GM13977 (cell line): ENCODE measurements around the gene PLD1.

ENCODE experiments used
- DNase-seq: peaks from one replicate; pipeline ENCODE4 v3.0.0; 2012; ENCODE audit warnings: low spot score
- CTCF ChIP-seq: IDR thresholded peaks from 2 replicates; pipeline ENCODE4 v1.5.1; 2012; ENCODE audit warnings: mild to moderate bottlenecking, control low read depth; ENCODE audit not compliant: insufficient read depth; ENCODE audit errors: extremely low read depth, missing control alignments
- in situ Hi-C: fragments of 300-500 bp; cut with MboI; formaldehyde crosslinking; loops from one replicate; pipeline ENCODE4 v1.12.0; 2022; ENCODE audit warnings: low sequenced_read_pairs, low pct_unique_long_range_greater_than_20kb, mixed read lengths, inconsistent platforms; ENCODE audit not compliant: unreplicated experiment

The PLD1 gene

DNA sequence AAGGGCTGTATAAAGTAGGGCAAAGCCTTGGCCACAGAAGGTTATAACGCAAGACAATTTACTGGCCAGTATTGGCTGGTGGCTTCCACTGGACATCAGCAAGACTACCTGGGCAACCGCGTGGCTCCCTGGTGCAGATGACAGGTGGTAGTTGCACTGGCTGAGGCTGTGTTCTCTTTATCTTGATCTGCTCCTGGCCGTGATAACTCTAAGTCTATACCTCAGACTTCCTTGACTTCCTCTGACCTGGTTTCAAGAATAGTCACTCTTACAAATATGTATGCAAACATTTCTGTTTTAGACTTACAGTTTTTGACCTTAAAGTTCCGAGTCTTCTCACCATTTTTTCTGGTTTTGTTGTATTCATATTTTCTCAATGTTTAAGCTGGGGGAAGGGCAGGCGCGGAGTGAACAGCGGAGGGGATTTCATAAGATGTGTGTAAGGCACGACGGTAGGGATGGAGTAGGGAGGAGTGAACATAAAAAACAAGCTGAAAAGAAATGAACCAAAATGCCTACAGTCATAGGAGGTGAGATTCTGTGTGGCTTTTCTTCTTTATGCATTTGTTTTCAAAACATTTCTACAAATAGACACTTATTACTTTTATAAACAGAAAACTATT lies 17.7 kb upstream of the PLD1 start:
- DNase-seq: no peak
- in situ Hi-C loops: no loop called here
- no peak for TF ChIP-seq CTCF

DNA sequence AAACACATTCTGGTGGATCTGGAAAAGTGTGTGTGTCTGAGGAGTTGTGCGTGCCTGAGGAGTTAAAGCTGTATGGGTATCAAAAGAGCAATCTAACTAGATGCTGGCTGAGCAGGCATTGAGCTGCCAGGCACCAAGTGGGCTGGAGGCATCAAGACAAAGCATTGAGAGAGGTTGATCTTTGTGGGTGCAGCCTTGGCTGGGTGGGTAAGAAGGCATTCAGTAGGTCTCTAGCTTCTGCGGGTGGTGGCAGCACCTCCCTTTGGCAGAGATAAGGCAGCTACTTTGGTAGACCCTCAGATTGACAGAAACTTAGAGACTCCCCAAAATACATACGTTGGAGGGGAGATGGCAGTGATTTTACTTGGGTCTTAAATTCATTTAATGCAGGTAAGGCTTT lies 17.1 kb upstream of the PLD1 start:
- no peak for DNase-seq
- in situ Hi-C loops: no loop called here
- no peak for TF ChIP-seq CTCF

GRCh38 chr3:171825222-171825828 lies 15.0 kb upstream of the PLD1 start:
- no peak for TF ChIP-seq CTCF
- in situ Hi-C loops: no loop called here
- DNase-seq: no peak

- no peak for DNase-seq
- TF ChIP-seq CTCF: no peak
- in situ Hi-C loops: no loop called here
Observed at GRCh38 chr3:171824824-171825221, 14.5 kb upstream of the PLD1 start.

- in situ Hi-C loops: no loop called here
- no peak for TF ChIP-seq CTCF
- no peak for DNase-seq
Observed at GRCh38 chr3:171824116-171824515, 13.8 kb upstream of the PLD1 start.

DNA sequence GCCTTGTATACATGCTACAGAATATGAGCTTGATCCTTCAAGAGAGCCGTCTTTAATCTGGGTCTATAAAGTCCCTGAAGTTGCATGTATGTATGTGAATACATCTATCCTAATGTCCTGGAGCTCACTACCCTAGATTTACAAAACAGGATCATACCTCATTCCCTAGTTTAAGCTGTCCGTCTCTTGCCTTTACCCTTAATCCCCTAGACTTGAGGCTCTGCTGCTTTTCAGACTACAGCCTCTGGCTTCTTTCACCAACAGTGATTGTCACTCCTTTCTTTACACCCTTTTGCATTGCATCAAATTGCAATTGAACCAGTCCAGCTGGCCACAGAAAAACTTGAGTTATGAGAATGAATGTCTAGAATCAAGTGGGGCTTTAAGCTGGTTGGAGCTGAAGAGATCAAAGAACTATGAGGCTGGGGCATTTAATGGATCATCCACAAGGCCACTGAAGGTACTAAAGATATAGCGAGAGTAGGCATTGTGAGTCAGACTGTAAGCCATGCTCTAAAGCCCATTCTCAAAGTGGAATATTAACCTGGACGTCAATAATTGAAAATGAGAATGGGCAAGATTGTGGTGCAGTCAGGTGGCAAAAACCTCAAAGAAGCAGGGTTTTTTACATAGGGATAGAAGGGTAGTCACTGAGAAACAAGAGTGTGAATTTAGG lies 12.3 kb upstream of the PLD1 start:
- no peak for TF ChIP-seq CTCF
- no peak for DNase-seq
- in situ Hi-C loops: no loop called here
